K562 (cell line): ENCODE data around the gene METTL2B. TPM values are rescaled to one million over a fixed set of nuclear protein-coding genes. Genes with fewer than 3 reads are reported as not detected.

Source experiments
- ATAC-seq: fragments of 200-7000 bp; cut with Tn5 transposase; 3 replicates; pipeline ENCODE4 v1.9.1; 2020; ENCODE audit warnings: moderate library complexity
- BruUV-seq: library from RNA; stranded (reverse); fragments of 400-500 nt; replicated peaks from 2 replicates; lab custom pipeline; 2021; lab: Mats Ljungman, UMichigan
- CTCF ChIA-PET: fragments of 300-600 bp; formaldehyde crosslinking; extraction: SDS; loops from one replicate; lab custom pipeline; 2021; ENCODE audit warnings: low intra/inter-chr PET ratio; lab: Yijun Ruan, JAX
- POLR2A ChIA-PET: fragments of 300-600, 350-650 bp; sonication (Branson Sonifier 250); formaldehyde crosslinking; extraction: SDS; loops from one replicate; lab custom pipeline; 2021; ENCODE audit warnings: antibody characterized with exemption, inconsistent platforms; lab: Yijun Ruan, JAX
- DNase-seq, 4 experiments: peaks; one replicate each; pipeline versions ENCODE4 v3.0.0 to v3.0.0-alpha.2; 2011 to 2018; ENCODE audit warnings: low spot score in 3 of 4, mixed read lengths in 3 of 4; ENCODE audit errors: extremely low read depth in 1 of 4
- FAIRE-seq: peaks from 2 replicates; lab custom pipeline; 2011; peaks lifted over from hg19 to GRCh38; lab: Jason Lieb, UNC
- H2AFZ ChIP-seq: 2 replicates; pipeline ENCODE4 v1.6.0; 2011; ENCODE audit warnings: low read depth, low read length, control low read depth, inconsistent platforms
- H3K27ac ChIP-seq: fragments of 200-600 bp; 3 replicates; pipeline ENCODE4 v1.8.0; 2011; ENCODE audit warnings: low read depth, mild to moderate bottlenecking, control low read depth, inconsistent platforms, low read length, moderate library complexity, mixed read lengths; ENCODE audit errors: extremely low read depth
- H3K27me3 ChIP-seq, 2 experiments: fragments of 300-600 bp in 1 of 2; 2 replicates in 1 of 2; 3 replicates in 1 of 2; pipeline versions ENCODE4 v1.6.0 to v1.8.0; 2011; ENCODE audit warnings: inconsistent platforms in 2 of 2, low read length in 2 of 2, mild to moderate bottlenecking in 1 of 2, mixed read lengths in 1 of 2, moderate library complexity in 1 of 2; ENCODE audit not compliant: control insufficient read depth in 2 of 2, insufficient read depth in 2 of 2
- H3K36me3 ChIP-seq: fragments of 300-600 bp; 3 replicates; pipeline ENCODE4 v1.8.0; 2011; ENCODE audit warnings: mild to moderate bottlenecking, low read length, inconsistent platforms; ENCODE audit not compliant: control insufficient read depth, insufficient read depth
- H3K4me1 ChIP-seq, 2 experiments: fragments of 200-600 bp in 1 of 2; replicated peaks in 1 of 2; 2 replicates in 1 of 2; 3 replicates in 1 of 2; pipeline versions ENCODE4 v1.5.1 to v1.8.0; 2011; ENCODE audit warnings: inconsistent platforms in 2 of 2, low read length in 2 of 2, mild to moderate bottlenecking in 1 of 2, mixed read lengths in 1 of 2, moderate library complexity in 1 of 2; ENCODE audit not compliant: control insufficient read depth in 2 of 2, insufficient read depth in 2 of 2
- H3K4me2 ChIP-seq: 2 replicates; pipeline ENCODE4 v1.6.1; 2011; ENCODE audit warnings: low read length, control low read depth, inconsistent platforms, mixed read lengths; ENCODE audit not compliant: insufficient read depth
- H3K4me3 ChIP-seq: fragments of 200-600 bp; sonication (generic), shearing (Covaris generic); 2 replicates; pipeline ENCODE4 v1.5.1; 2016; ENCODE audit warnings: control low read depth, inconsistent platforms
- H3K79me2 ChIP-seq: fragments of 200-600 bp; 3 replicates; pipeline ENCODE4 v1.8.0; 2011; ENCODE audit warnings: low read length, inconsistent platforms; ENCODE audit not compliant: control insufficient read depth, insufficient read depth
- H3K9ac ChIP-seq, 2 experiments: 2 replicates each; pipeline versions ENCODE4 v1.6.0 to v1.6.1; 2011; ENCODE audit warnings: low read depth in 2 of 2, low read length in 2 of 2, control low read depth in 1 of 2, inconsistent platforms in 1 of 2, mild to moderate bottlenecking in 1 of 2, mixed read lengths in 1 of 2; ENCODE audit not compliant: insufficient read depth in 1 of 2
- H3K9me1 ChIP-seq: one replicate; pipeline ENCODE4 v1.6.0; 2011; ENCODE audit warnings: inconsistent platforms, mild to moderate bottlenecking, low read length, moderate library complexity; ENCODE audit not compliant: control insufficient read depth, insufficient read depth
- H3K9me3 ChIP-seq: replicated peaks from 2 replicates; pipeline ENCODE4 v1.5.1; 2011; ENCODE audit warnings: low read depth, low read length, inconsistent platforms; ENCODE audit not compliant: control insufficient read depth, insufficient read depth
- H4K20me1 ChIP-seq: replicated peaks from 2 replicates; pipeline ENCODE4 v1.6.1; 2011; ENCODE audit warnings: low read length, inconsistent platforms, mixed read lengths; ENCODE audit not compliant: control insufficient read depth, insufficient read depth
- GATA2 ChIP-seq: sonication (generic); formaldehyde crosslinking; IDR thresholded peaks from 2 replicates; pipeline ENCODE4 v1.4.0; 2020; ENCODE audit warnings: mild to moderate bottlenecking, missing genetic modification reagents
- HLTF ChIP-seq: fragments of 450-650 bp; IDR thresholded peaks from 2 replicates; pipeline ENCODE4 v1.6.1; 2016
- KDM5B ChIP-seq: fragments of 200-600 bp; sonication (generic); IDR thresholded peaks from 2 replicates; pipeline ENCODE4 v1.6.1; 2012; ENCODE audit warnings: low read depth, mild to moderate bottlenecking, moderate library complexity, low read length, control low read depth, inconsistent platforms; ENCODE audit not compliant: insufficient replicate concordance
- MAFF ChIP-seq: IDR thresholded peaks from 2 replicates; pipeline ENCODE4 v1.6.1; 2012; ENCODE audit warnings: low read length, improper control_type of control experiment
- MEF2A ChIP-seq: IDR thresholded peaks from 2 replicates; pipeline ENCODE4 v1.6.1; 2011; ENCODE audit warnings: low read depth, mild to moderate bottlenecking, low read length, moderate library complexity; ENCODE audit not compliant: control insufficient read depth
- NCOR1 ChIP-seq: fragments of 450-650 bp; IDR thresholded peaks from 2 replicates; pipeline ENCODE4 v1.6.1; 2016; ENCODE audit warnings: mild to moderate bottlenecking, moderate library complexity
- PHF8 ChIP-seq: fragments of 200-600 bp; sonication (generic); IDR thresholded peaks from 2 replicates; pipeline ENCODE4 v1.6.1; 2012; ENCODE audit warnings: mixed run types, mild to moderate bottlenecking, inconsistent platforms, low read length, moderate library complexity, borderline replicate concordance
- POLR2AphosphoS5 ChIP-seq: IDR thresholded peaks from 2 replicates; pipeline ENCODE4 v1.6.1; 2011; ENCODE audit warnings: mild to moderate bottlenecking, low read depth, low read length, moderate library complexity; ENCODE audit not compliant: control insufficient read depth, insufficient read depth
- POLR3A ChIP-seq: IDR thresholded peaks from 2 replicates; pipeline ENCODE4 v1.6.1; 2011; ENCODE audit warnings: borderline replicate concordance, mild to moderate bottlenecking, moderate library complexity; ENCODE audit not compliant: insufficient read length, insufficient read depth; ENCODE audit errors: extremely low read depth
- SMARCE1 ChIP-seq: fragments of 450-650 bp; IDR thresholded peaks from 2 replicates; pipeline ENCODE4 v1.7.1; 2016; ENCODE audit warnings: mild to moderate bottlenecking
- TOE1 ChIP-seq, 2 experiments: fragments of 450-650 bp in 1 of 2; sonication (generic) in 1 of 2; formaldehyde crosslinking in 1 of 2; IDR thresholded peaks; 2 replicates each; pipeline versions ENCODE4 v1.7.1 to v1.8.0; 2016 to 2022; ENCODE audit warnings: borderline replicate concordance in 2 of 2, mild to moderate bottlenecking in 2 of 2, antibody characterized with exemption in 1 of 2, inconsistent platforms in 1 of 2, low read depth in 1 of 2, missing genetic modification reagents in 1 of 2, moderate library complexity in 1 of 2
- ZNF224 ChIP-seq: sonication (generic); formaldehyde crosslinking; IDR thresholded peaks from 2 replicates; pipeline ENCODE4 v1.8.0; 2022; ENCODE audit warnings: mild to moderate bottlenecking, missing genetic modification reagents
- ZNF282 ChIP-seq: sonication (generic); formaldehyde crosslinking; IDR thresholded peaks from 2 replicates; pipeline ENCODE4 v1.8.1; 2023; ENCODE audit warnings: missing genetic modification reagents
- ZNF445 ChIP-seq: fragments of 250-450 bp; sonication (Bioruptor Pico); IDR thresholded peaks from 2 replicates; pipeline ENCODE4 v1.4.0; 2020; ENCODE audit warnings: low read depth, mild to moderate bottlenecking, moderate library complexity
- ZNF644 ChIP-seq: fragments of 200-800 bp; sonication (Bioruptor generic); IDR thresholded peaks from 2 replicates; pipeline ENCODE4 v1.6.1; 2016; ENCODE audit warnings: low read depth, missing genetic modification characterization, missing compliant biosample characterization
- WGBS: fragments of 100-300 bp; shearing (Covaris generic); methylation state at CpG from one replicate; pipeline ENCODE4 v1.1.6; 2016; ENCODE audit warnings: low coverage, mixed read lengths; ENCODE audit not compliant: insufficient coverage; ENCODE audit errors: missing lambda C conversion rate; 5-methylcytosine and 5-hydroxymethylcytosine counted together
- in situ Hi-C: fragments of 300-500 bp; cut with MboI; formaldehyde crosslinking; loops from 4 replicates; pipeline ENCODE4 v1.15.0; 2018; ENCODE audit warnings: inconsistent platforms, mixed read lengths
- intact Hi-C: fragments of 100-400 bp; cut with micrococcal nuclease; formaldehyde crosslinking; loops from 2 replicates; pipeline ENCODE4 v1.14.2; 2022
- polyA plus RNA-seq, 8 experiments: library from polyadenylated mRNA; depleted of rRNA in 4 of 8; stranded (reverse) in 5 of 8; unstranded in 3 of 8; fragments of >200 nt; fragmentation: Nextera tagmentation in 2 of 8; fragmentation: Illumina TruSeq in 1 of 8; extraction: Ambion mirVana in 2 of 8; extraction: Trizol in 1 of 8; gene quantifications; 2 replicates each; pipeline versions ENCODE4 v1.2.1 to v1.2.3, GENCODE V29; 2011 to 2014; ENCODE audit warnings: inconsistent platforms in 1 of 8, missing spikeins in 1 of 8
- total RNA-seq, 7 experiments: library from RNA; depleted of rRNA in 6 of 7; stranded (reverse); fragments of >200 nt in 6 of 7; fragmentation: Illumina TruSeq in 2 of 7; extraction: Trizol in 2 of 7; gene quantifications; 2 replicates each; pipeline versions ENCODE4 v1.2.1 to v1.2.3, GENCODE V29; 2011 to 2021; ENCODE audit warnings: low replicate concordance in 1 of 7
- TF ChIP-seq, protein P1 (sequence below): fragments of 450-650 bp; IDR thresholded peaks from 2 replicates; pipeline ENCODE4 v1.6.1; 2017; ENCODE audit warnings: mild to moderate bottlenecking, moderate library complexity
- TF ChIP-seq, protein P2 (sequence below), 2 experiments: fragments of 450-650 bp in 1 of 2; IDR thresholded peaks; 2 replicates each; pipeline ENCODE4 v1.6.1; 2011 to 2017; ENCODE audit warnings: low read depth in 2 of 2, antibody characterized with exemption in 1 of 2, borderline replicate concordance in 1 of 2, low read length in 1 of 2, mild to moderate bottlenecking in 1 of 2, mixed read lengths in 1 of 2; ENCODE audit not compliant: control insufficient read depth in 1 of 2

Gene METTL2B
- total and polyA plus RNA-seq, 9 of the 15 experiments (the other 6 are each of a cell fraction or from before 2014, with no cell fraction given), result 35.9 to 95.7 (median 79.2) TPM

DNA sequence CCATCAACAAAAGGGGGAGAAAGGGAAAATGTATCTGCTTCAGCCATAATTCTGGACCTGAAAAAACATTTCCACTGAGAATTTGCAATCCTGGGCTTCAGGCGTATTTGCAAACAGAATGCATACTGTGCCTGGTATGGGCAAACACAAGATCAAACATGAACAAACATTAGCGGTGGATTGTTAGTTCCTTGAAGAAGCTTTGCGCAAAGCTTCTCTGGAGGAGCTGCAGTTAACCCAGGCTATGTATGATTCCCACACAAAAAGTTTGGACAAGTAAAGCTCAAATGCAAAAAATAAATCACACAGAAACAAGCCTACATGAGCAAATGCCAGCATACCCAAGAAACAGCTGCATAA lies 41.2 kb upstream of the METTL2B start:
- no TSS peak for BruUV-seq
- Histone ChIP-seq H3K79me2 (no peaks in the 10 kb centered on the region), H3K27me3 (peaks cover 2 to 6% of the 10 kb centered on the region in 2 experiments; a peak in 3 of 5 replicates), H3K4me3 (no peak overlapping the region), H2AFZ (no peak overlapping the region), H3K9ac (no peak overlapping the region), H3K9me1 (no peaks in the 10 kb centered on the region), H3K4me1 (peaks cover 9 to 17% of the 10 kb centered on the region in 2 experiments), H3K36me3 (no peaks in the 10 kb centered on the region), H4K20me1 (no peaks in the 10 kb centered on the region), H3K9me3 (no peaks in the 10 kb centered on the region), H3K4me2 (no peak overlapping the region), H3K27ac (no peak overlapping the region)
- ATAC-seq (no peak), DNase-seq (no peak), FAIRE-seq (no peak)
- TF ChIP-seq MAFF, result no peak
- TF ChIP-seq POLR3A, result no peak
- no peak for TF ChIP-seq ZNF224 (CRISPR knock-in tag)
- TF ChIP-seq, protein P1, sequence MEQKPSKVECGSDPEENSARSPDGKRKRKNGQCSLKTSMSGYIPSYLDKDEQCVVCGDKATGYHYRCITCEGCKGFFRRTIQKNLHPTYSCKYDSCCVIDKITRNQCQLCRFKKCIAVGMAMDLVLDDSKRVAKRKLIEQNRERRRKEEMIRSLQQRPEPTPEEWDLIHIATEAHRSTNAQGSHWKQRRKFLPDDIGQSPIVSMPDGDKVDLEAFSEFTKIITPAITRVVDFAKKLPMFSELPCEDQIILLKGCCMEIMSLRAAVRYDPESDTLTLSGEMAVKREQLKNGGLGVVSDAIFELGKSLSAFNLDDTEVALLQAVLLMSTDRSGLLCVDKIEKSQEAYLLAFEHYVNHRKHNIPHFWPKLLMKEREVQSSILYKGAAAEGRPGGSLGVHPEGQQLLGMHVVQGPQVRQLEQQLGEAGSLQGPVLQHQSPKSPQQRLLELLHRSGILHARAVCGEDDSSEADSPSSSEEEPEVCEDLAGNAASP, result no peak
- no peak for TF ChIP-seq MEF2A
- no peak for TF ChIP-seq SMARCE1
- no peak for TF ChIP-seq POLR2AphosphoS5
- no peak for TF ChIP-seq KDM5B
- TF ChIP-seq, protein P2, sequence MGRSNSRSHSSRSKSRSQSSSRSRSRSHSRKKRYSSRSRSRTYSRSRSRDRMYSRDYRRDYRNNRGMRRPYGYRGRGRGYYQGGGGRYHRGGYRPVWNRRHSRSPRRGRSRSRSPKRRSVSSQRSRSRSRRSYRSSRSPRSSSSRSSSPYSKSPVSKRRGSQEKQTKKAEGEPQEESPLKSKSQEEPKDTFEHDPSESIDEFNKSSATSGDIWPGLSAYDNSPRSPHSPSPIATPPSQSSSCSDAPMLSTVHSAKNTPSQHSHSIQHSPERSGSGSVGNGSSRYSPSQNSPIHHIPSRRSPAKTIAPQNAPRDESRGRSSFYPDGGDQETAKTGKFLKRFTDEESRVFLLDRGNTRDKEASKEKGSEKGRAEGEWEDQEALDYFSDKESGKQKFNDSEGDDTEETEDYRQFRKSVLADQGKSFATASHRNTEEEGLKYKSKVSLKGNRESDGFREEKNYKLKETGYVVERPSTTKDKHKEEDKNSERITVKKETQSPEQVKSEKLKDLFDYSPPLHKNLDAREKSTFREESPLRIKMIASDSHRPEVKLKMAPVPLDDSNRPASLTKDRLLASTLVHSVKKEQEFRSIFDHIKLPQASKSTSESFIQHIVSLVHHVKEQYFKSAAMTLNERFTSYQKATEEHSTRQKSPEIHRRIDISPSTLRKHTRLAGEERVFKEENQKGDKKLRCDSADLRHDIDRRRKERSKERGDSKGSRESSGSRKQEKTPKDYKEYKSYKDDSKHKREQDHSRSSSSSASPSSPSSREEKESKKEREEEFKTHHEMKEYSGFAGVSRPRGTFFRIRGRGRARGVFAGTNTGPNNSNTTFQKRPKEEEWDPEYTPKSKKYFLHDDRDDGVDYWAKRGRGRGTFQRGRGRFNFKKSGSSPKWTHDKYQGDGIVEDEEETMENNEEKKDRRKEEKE (IDR thresholded peaks at IDR 0.05; ENCODE audit: borderline replicate concordance in 1 of 2, control insufficient read depth in 1 of 2, low read depth in 2 of 2, low read length in 1 of 2), result no peak
- no peak for TF ChIP-seq TOE1 (IDR thresholded peaks at IDR 0.05; ENCODE audit: borderline replicate concordance)
- TF ChIP-seq TOE1 (CRISPR knock-in tag; IDR thresholded peaks at IDR 0.05; ENCODE audit: borderline replicate concordance, low read depth), result no peak
- TF ChIP-seq NCOR1, result no peak
- no peak for TF ChIP-seq ZNF445 (CRISPR knock-in tag)
- no peak for TF ChIP-seq GATA2 (CRISPR knock-in tag)
- TF ChIP-seq ZNF282 (CRISPR knock-in tag), result no peak
- TF ChIP-seq HLTF, result no peak
- no peak for TF ChIP-seq PHF8
- no peak for TF ChIP-seq ZNF644 (tag)
- in situ Hi-C loops, result no loop called here
- ChIA-PET POLR2A (interaction anchor here (0.5 to 0.8 kb wide), 2 partner anchors 9 to 304 kb away, joined by 3 to 4 read pairs; partner anchors contain the start of gene CALU), CTCF (no interaction called here)
- intact Hi-C loops, result no loop called here
- WGBS, result 49% methylated on average over 3 of the region's 3 CpGs
